ENCODE measurements around the gene ATXN7.

- TF ChIP-seq CTCF (IDR thresholded peaks at IDR 0.05) = no peak
- no peak for TF ChIP-seq POLR2A (IDR thresholded peaks at IDR 0.05)
- no peak for TF ChIP-seq POLR2AphosphoS5 (IDR thresholded peaks at IDR 0.05)
- no peak for TF ChIP-seq EP300 (IDR thresholded peaks at IDR 0.05; ENCODE audit: low read depth)
These were observed 145.1 kb downstream of the ATXN7 start for GRCh38 chr3:64008487-64009351.
